NCI-H460 (cell line): ENCODE data around the gene ANP32B. TPM values are rescaled to one million over a fixed set of nuclear protein-coding genes. Genes with fewer than 3 reads are reported as not detected.
"Not testable (repeated sequence)": the region's sequence is repeated elsewhere in the genome, so short reads cannot be mapped to it uniquely, and the experiment has no call there.

ENCODE experiments used
- DNase-seq: peaks from one replicate; pipeline ENCODE4 v3.0.0-alpha.2; 2016; ENCODE audit warnings: low read depth; ENCODE audit errors: extremely low read depth
- total RNA-seq: library from RNA; depleted of rRNA; stranded (reverse); fragments of >200 nt; shearing (Covaris generic); gene quantifications from 2 replicates; pipeline ENCODE4 v1.2.3, GENCODE V29; 2014

The ANP32B gene
- total RNA-seq, 1 experiment from 2014 or later = 34.6 TPM

GRCh38 chr9:97990259-97990658 lies 7.1 kb downstream of the ANP32B start:
- DNase-seq = peak; percentile 26

GRCh38 chr9:97991818-97992217 lies 8.7 kb downstream of the ANP32B start:
- DNase-seq = no peak

DNA sequence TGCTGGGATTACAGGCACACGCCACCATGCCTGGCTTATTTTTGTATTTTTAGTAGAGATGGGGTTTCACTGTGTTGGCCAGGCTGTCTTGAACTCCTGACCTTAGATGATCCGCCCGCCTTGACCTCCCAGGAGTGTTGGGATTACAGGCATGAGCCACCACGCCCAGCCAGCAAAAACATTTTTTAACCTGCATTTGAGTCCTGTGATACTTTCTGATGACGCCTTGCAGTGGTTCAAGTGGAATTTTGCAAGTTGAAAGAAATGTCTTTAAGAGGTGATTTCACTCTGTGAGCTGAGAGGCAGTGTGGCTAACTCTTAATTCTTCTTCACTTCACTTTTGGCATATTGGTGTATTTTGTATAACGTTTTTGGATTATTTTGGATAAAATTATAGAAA lies 9.1 kb downstream of the ANP32B start:
- no peak for DNase-seq

GRCh38 chr9:97993000-97993399 lies 9.9 kb downstream of the ANP32B start:
- DNase-seq = no peak

DNA sequence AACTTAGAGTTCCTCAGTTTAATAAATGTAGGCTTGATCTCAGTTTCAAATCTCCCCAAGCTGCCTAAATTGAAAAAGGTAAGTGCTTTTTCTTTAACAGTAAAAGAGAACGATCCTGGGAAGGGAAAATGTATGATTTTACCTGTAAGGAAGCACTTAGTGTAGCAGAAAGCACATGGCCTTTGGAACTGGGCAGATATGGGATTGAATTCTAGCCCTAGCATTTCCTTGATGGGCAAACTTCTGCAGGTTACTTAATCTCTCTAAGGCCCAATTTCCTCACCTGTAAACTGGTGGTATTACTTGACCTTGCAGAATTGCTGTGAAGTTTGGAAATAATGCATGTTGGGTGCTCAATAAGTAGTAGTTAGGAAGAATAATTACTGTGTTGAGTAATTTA lies 11.6 kb downstream of the ANP32B start:
- DNase-seq = no peak

DNA sequence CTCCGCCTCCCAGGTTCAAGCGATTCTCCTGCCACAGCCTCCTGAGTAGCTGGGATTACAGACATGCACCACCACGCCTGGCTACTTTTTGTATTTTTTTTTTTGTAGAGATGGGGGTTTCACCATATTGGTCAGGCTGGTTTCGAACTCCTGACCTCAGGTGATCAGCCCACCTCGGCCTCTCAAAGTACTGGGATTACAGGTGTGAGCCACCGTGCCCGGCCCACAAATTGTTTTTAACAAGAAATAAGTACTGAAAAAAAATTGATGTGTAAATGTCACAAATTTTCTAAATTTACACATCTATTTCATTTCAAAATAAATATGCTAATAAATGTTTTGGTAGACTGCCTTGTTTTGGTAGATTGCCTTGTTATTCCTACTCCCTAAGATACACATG lies 13.5 kb downstream of the ANP32B start:
- DNase-seq = not testable (repeated sequence)

DNA sequence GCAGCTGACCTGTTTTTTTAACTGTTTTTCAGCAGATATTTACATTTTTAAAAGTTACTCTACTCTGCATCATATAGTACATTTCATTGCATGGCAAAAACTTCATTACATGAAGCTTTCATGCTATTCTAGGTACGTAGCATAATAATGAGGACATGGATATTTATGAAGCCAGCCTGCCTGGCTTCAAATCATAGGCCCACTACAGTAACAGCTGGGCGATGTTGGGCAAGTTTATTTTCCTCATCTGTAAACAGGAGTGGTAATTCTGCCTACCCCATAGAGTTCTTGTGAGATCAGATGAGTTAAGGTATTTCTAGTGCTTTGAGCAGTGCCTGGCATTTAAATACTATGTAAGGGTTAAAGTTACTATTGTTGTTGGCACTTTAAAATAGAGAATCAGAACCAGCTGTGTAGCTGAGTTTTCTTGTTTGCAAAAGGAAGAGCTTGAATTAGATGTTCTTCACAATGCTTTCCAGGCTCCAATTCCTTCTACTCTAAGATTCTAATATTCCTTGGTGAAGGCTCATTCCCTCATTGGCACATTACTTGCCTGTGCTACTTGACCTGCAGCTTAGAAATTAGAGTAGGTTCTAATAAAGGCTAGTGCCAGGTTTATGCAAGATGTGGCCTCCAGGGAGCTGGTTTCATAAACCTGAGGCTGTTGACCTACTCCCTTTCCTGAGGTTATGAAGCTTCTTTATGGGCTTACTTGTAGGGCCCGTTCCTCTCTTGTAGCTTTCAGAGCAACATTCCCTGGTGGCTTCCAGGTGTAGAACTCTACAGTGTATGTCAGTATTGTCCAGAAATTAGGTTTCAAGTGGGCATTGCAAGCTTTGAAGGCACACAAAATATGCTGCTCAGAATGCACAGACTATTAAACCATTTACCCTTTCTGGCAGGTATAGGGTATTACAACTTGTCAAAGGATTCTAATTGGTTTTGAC lies 14.5 kb downstream of the ANP32B start:
- DNase-seq = no peak

DNA sequence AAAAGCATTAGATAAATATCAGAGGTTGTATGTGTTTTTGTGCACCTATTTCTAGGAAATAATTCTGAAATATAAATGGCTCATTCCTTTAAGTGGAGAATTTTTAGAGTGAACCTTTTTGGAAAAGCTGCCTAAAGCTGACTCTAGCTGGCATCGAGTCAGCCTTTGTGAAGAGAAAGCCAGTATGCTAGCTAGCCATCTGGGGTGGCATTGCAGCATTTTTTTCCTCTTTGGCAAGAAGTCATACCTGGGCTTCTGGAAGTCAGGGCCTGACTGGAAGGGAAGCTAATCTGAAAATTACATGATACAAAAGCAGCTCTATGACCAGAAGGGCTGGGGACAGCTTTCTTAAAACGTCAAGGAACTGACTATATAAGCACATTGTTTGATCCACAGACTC lies 19.7 kb downstream of the ANP32B start:
- DNase-seq = no peak

GRCh38 chr9:98006127-98006796 lies 23.1 kb downstream of the ANP32B start:
- DNase-seq = no peak

GRCh38 chr9:98007251-98007928 lies 24.2 kb downstream of the ANP32B start:
- no peak for DNase-seq

GRCh38 chr9:98008764-98009163 lies 25.6 kb downstream of the ANP32B start:
- DNase-seq = no peak

- DNase-seq = no peak
Observed at GRCh38 chr9:98009437-98009836, 26.3 kb downstream of the ANP32B start.

DNA sequence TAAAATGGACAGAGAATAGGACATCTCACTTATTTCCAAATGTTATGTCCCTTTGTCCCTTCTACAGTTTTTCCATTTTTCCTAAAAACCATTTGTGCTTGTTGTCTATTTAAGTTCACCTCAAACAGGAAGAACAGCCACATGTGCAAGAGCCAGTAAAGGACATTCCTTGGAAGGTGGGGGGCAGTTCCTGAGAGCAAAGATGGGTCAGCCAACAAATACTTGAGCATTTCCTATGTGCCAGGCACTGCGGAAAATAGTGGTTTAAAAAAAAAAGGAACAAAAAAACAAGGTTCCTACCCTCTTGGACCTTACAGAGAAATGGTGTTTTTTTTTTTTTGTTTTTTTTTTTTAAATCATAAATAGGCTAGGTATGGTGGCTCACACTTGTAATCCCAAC lies 26.8 kb downstream of the ANP32B start:
- no peak for DNase-seq

GRCh38 chr9:98010445-98010844 lies 27.3 kb downstream of the ANP32B start:
- DNase-seq = no peak

- DNase-seq = no peak
Observed at GRCh38 chr9:98011122-98011521, 28.0 kb downstream of the ANP32B start.

GRCh38 chr9:98016137-98016680 lies 33.1 kb downstream of the ANP32B start:
- DNase-seq = no peak

DNA sequence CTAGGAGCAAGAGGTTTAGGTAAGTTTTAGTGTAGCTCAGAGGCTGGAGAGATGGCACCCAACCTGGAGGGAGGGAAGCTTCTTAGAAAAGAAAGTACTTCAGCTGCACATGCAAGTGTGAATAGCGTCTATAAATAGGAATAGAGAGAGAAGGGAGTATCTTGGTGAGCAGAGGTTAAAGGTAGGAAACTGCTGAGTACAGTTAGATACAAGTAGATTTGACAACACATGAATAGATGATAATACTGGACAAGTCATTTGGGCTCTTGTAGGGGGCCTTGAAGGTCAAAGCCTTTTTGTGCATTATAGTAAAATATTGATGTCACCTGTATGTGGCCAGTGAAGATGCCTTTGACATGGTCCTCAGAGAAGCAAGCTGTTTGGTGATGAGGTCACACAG lies 34.2 kb downstream of the ANP32B start:
- DNase-seq = no peak

DNA sequence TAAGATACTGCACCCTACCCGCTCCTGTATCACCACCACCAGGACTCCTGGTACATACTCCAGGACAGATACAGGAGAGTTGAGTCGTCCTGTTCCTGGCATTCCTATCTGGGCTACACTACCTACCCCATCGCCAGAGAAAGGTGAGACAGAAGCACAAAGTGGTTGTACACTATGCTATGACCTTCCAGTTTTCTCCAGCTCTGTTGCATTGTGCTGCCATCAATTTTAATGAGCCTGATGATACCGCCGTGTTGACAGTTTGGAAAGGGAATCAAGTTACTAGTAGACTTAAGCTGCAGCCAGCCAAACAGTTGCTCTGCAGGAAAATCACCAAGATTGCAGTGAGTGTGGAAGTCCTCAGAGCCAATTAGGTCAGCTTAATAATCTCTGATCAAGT lies 35.2 kb downstream of the ANP32B start:
- no peak for DNase-seq

DNA sequence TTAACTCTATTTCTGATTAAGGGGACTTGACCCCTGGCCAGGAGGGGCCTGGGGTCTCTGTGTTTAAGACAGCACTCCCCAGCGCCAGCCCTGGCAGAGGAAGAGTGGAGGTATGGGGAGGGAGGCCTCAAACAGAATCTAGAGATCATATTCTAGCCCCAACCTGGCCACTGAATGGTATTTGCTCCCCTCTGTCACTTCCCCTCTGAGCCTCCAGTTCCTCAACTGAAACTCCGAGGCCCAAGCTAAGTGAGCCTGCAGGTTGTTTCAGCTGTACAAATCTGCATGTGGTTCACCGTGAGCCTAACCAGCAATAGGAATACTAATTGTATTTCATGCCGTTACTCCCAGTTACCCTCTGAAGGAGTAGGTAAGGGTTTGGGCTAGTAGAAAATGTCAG lies 36.0 kb downstream of the ANP32B start:
- no peak for DNase-seq

DNA sequence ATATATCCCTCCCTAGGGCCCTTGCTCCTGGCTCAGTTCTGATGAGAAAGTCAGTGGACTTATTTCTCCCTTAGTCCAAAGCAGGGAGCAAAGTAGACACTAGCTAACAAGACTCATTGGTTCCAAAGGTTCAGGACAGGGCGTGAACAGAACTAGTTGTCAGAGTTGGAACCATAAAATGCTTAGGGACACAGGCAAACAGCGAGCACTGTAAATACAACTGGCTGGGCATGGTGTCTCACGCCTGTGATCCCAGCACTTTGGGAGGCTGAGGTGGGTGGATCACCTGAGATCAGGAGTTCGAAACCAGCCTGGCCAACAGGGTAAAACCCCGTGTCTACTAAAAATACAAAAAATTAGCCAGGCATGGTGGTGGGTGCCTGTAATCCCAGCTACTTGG lies 36.7 kb downstream of the ANP32B start:
- not testable (repeated sequence) for DNase-seq

- no peak for DNase-seq
Observed at GRCh38 chr9:98020476-98021145, 37.5 kb downstream of the ANP32B start.
